GM12865 (cell line): ENCODE data around the gene RIMBP3B.
"Not testable (repeated sequence)": the region's sequence is repeated elsewhere in the genome, so short reads cannot be mapped to it uniquely, and the experiment has no call there.

Experiments
- DNase-seq: peaks from one replicate; pipeline ENCODE4 v3.0.0; 2010; ENCODE audit warnings: low read depth
- H3K4me3 ChIP-seq: 2 replicates; pipeline ENCODE4 v1.5.1; 2011; ENCODE audit warnings: mild to moderate bottlenecking, low read depth, low read length, control low read depth

RIMBP3B gene

DNA sequence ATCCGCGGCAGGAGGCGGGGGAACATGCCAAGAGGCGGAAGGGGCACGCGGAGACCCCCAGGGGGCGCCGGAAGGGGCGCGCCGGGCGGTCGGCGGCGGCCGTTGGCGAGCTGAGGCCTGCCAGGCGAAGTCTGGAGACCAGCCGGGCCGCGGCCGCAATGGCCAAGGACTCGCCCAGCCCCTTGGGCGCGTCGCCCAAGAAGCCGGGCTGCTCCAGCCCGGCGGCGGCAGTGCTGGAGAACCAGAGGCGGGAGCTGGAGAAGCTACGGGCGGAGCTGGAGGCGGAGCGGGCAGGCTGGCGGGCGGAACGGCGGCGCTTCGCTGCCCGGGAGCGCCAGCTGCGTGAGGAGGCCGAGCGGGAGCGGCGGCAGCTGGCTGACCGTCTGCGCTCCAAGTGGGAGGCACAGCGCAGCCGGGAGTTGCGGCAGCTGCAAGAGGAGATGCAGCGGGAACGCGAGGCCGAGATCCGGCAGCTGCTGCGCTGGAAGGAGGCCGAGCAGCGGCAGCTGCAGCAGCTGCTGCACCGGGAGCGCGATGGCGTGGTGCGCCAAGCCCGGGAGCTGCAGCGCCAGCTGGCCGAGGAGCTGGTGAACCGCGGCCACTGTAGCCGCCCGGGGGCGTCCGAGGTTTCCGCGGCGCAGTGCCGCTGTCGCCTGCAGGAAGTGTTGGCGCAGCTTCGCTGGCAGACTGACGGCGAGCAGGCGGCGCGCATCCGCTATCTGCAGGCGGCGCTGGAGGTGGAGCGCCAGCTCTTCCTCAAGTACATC lies at the start of gene RIMBP3B:
Gene RIMBP3B (plus strand): TSS at position 51 of the 767 bp plus-strand sequence. CDS start 108 bp downstream, at position 159.
- not testable (repeated sequence) for H3K4me3 ChIP-seq, DNase-seq

DNA sequence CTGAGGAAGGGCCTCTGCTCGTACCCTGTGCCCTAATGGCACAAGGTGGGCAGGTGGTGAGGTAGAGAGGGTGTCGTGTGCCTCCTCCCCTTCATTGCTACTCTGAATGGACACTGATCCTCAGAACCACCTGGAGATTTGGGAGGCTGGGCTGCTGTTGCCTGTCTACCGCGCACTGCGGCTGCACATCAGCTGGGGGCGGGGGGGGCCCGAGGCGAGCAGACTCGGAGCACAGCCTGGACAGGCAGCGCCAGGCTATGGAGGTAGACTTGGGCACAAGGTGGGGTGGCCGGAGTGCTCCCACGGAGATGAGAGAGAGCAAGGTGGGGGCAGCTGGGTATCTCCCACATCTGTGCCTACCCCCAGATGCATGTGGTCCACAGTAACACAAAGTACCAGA lies 26.0 kb upstream of the RIMBP3B start:
- H3K4me3 ChIP-seq, DNase-seq: not testable (repeated sequence)

- not testable (repeated sequence) for DNase-seq, H3K4me3 ChIP-seq
Observed at GRCh38 chr22:21360525-21360924, 23.0 kb upstream of the RIMBP3B start.

- not testable (repeated sequence) for H3K4me3 ChIP-seq, DNase-seq
Observed at GRCh38 chr22:21362473-21362872, 21.1 kb upstream of the RIMBP3B start.

- DNase-seq, H3K4me3 ChIP-seq: not testable (repeated sequence)
Observed at GRCh38 chr22:21363061-21363460, 20.5 kb upstream of the RIMBP3B start.

DNA sequence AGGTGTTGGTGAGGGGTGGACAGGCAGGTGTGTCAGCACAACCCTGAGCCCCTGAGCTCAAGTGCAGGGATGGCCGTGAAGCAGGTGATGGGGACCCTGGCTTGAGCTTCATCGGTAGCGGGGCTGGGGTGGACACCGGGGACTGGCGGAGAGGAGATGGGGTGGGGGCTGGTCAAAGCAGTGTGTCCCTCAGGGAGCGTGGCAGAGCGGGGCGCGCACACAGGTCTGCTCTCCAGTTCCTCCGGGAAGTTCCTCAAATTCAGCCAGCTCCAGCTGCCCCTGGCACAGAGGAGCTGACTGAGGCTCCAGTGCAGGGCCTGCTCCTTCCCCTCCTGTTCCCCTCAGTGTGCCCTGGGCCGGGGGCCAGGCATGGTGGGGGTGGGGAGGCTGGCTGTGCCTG lies 19.7 kb upstream of the RIMBP3B start:
- not testable (repeated sequence) for H3K4me3 ChIP-seq, DNase-seq

DNA sequence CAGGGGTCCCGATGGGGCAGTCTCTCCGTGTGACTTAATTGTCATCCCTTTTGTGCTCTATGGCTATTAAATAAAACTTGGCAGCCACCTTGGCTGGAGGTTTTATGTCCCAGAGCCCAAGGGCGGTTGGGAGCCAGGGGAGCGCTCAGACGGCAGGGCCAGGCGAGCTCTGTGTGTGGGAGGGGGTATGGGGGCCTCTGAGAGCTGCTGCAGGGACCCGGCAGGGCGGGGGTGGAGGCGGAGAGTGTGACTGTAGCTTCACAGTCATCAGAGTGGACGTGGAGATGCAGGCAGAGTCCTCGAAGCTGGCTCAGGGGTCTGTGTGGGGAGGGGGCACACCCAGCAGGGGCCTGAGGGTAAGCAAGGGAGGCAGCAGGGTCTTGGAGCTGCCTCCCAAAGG lies 19.2 kb upstream of the RIMBP3B start:
- DNase-seq, H3K4me3 ChIP-seq: not testable (repeated sequence)

- not testable (repeated sequence) for DNase-seq, H3K4me3 ChIP-seq
Observed at GRCh38 chr22:21365337-21365736, 18.2 kb upstream of the RIMBP3B start.

DNA sequence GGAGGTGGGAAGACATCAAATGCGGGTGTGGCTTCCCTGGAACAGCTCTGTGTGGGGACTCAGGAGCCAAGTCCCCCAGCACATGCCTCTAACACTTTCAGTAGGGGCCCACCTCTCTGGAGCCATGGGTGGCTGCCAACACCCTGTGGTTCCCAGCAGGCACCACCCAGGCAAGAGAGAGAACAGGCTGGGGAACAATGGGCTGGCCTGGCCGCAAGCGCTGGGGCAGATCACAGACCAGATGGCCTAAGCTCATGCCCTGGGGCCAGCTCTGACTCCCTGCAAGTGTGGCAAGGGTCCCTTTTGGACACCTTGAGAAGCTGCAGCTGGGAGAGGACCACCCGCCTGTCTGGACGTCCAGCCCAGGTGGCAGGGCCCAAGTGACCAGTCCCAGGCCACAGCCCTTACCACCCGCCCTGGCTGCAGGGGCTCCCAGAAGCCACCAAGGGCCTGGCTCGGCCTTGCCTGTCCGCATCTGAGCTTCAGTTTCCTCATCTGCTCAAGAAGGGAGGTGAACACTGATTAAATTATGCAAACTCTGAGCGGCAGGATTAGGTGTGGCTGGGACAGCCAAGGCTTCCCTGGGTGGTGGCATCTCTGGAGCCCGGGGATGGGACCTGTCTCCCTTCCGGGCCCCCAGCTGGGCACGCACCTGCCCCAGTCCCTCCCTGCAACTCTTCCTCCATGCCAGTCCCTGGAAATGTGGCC lies 14.8 kb upstream of the RIMBP3B start:
- H3K4me3 ChIP-seq, DNase-seq: not testable (repeated sequence)

DNA sequence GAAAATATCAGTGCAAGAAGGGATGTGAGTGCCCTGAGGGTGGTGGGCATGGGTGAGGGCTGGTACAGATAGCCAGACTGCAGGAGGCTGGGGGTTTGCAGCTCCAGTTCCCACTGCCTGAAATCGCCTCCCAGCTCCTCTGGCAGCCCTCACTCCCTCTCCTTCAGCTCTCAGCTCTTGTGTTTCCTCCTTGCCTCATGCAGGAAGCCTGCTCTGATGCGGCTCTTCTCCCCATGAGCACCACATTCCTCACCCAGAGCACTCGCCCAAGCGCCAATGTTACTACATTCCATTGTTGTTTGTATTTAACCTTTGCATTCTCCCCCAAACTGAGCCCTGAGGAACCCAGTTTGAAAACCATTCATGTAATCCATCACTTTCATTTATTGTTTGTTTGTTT lies 7.7 kb upstream of the RIMBP3B start:
- DNase-seq, H3K4me3 ChIP-seq: not testable (repeated sequence)

GRCh38 chr22:21384468-21385357 lies 1.2 kb downstream of the RIMBP3B start:
- DNase-seq, H3K4me3 ChIP-seq: not testable (repeated sequence)

- not testable (repeated sequence) for H3K4me3 ChIP-seq, DNase-seq
Observed at GRCh38 chr22:21389480-21389879, 5.9 kb downstream of the RIMBP3B start.

- not testable (repeated sequence) for H3K4me3 ChIP-seq, DNase-seq
Observed at GRCh38 chr22:21390013-21390412, 6.5 kb downstream of the RIMBP3B start.

DNA sequence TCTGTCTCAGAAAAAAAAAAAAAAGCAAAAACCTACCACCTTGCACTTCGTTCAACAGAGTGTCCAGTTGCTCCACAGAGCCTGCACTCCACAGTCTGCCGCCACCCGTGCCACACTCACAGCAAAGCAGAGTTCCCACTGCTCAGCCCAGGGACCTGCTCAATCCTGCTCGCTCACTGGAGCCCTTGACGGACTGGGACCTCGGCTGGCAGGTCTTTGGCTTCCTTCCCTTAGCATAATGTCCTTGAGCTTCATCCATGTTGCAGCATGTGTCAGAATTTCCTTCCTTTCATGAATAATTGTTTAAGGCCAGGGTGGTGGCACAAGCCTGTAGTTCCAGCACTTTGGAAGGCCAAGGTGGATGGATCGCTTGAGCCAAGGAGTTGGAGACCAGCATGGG lies 11.1 kb downstream of the RIMBP3B start:
- H3K4me3 ChIP-seq, DNase-seq: not testable (repeated sequence)

- DNase-seq, H3K4me3 ChIP-seq: not testable (repeated sequence)
Observed at GRCh38 chr22:21401197-21401969, 17.8 kb downstream of the RIMBP3B start.

DNA sequence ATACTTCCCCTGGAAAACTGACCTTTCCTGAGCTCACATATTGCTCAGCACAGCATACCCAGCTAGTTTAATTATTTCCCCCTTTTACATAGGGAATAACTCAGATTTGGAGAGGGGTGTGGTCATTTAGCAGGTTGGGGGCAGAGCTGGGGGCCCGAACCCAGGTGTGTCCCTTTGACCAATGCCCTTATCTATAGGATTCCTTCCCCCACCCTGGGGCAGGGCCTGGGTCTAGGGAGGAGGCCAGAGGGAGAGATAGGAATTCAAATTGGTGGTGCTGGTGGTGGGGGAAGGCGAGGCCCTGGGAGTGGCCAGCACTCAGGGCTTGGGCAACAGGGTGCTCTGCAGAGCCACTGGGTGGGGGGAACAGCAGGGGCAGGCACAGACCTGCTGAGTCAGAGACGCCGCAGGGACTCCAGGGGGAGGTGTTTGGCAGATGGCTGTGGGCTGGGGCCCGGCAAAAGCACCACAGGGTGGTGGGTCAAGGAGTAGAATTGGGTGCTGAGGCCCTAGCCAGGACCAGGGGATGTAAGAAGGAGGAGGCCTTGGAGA lies 19.3 kb downstream of the RIMBP3B start:
- H3K4me3 ChIP-seq, DNase-seq: not testable (repeated sequence)

- H3K4me3 ChIP-seq, DNase-seq: not testable (repeated sequence)
Observed at GRCh38 chr22:21407139-21407538, 23.6 kb downstream of the RIMBP3B start.

GRCh38 chr22:21407792-21408191 lies 24.2 kb downstream of the RIMBP3B start:
- DNase-seq, H3K4me3 ChIP-seq: not testable (repeated sequence)
